H1 (cell line): ENCODE measurements around the gene PPP2R2B. TPM values are rescaled to one million over a fixed set of nuclear protein-coding genes. Genes with fewer than 3 reads are reported as not detected.

Experiments used
- BRCA1 ChIP-seq: IDR thresholded peaks from 2 replicates; pipeline ENCODE4 v1.6.1; 2012; ENCODE audit warnings: low read depth, low read length, improper control_type of control experiment
- RXRA ChIP-seq: IDR thresholded peaks from 2 replicates; pipeline ENCODE4 v1.6.1; 2011; ENCODE audit warnings: low read depth, mild to moderate bottlenecking, low read length, moderate library complexity; ENCODE audit not compliant: insufficient read depth
- SIX5 ChIP-seq: IDR thresholded peaks from 2 replicates; pipeline ENCODE4 v1.6.1; 2011; ENCODE audit warnings: mild to moderate bottlenecking, low read depth, low read length
- polyA plus RNA-seq, 7 experiments: library from polyadenylated mRNA; depleted of rRNA in 3 of 7; stranded (reverse) in 5 of 7; unstranded in 2 of 7; fragments of >200 nt in 5 of 7; fragments of 200-250 nt in 2 of 7; gene quantifications; 1 replicate in 5 of 7; 2 replicates in 1 of 7; 4 replicates in 1 of 7; pipeline versions ENCODE4 v1.2.1 to v1.2.3, GENCODE V29; 2011 to 2013; ENCODE audit warnings: missing spikeins in 2 of 7, mixed read lengths in 2 of 7
- total RNA-seq: library from RNA; stranded (reverse); fragmentation: NEBNext Ultra II Directional; extraction: Animal tissue kit (Norgen Biotek cat#: 25700); gene quantifications from 2 replicates; pipeline ENCODE4 v1.2.1, GENCODE V29; 2021
- TF ChIP-seq, protein P1 (sequence below): IDR thresholded peaks from 2 replicates; pipeline ENCODE4 v1.6.1; 2012; ENCODE audit warnings: inconsistent platforms

PPP2R2B gene
- total and polyA plus RNA-seq, 2 of the 8 experiments (the other 6 are each of a cell fraction or from before 2014, with no cell fraction given): 21.1 to 37.1 TPM

- TF ChIP-seq RXRA: no peak
- TF ChIP-seq, protein P1, sequence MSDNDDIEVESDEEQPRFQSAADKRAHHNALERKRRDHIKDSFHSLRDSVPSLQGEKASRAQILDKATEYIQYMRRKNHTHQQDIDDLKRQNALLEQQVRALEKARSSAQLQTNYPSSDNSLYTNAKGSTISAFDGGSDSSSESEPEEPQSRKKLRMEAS: no peak
- TF ChIP-seq BRCA1: no peak
- TF ChIP-seq SIX5: no peak
- TF ChIP-seq, all 59 proteins: peak for 0
Observed at GRCh38 chr5:146779211-146779869, 99.2 kb downstream of the PPP2R2B start (continued).
